Osteoblast (primary cell): ENCODE data around the gene DHRS1. TPM values are rescaled to one million over a fixed set of nuclear protein-coding genes. Genes with fewer than 3 reads are reported as not detected.
"Not testable (repeated sequence)": the region's sequence is repeated elsewhere in the genome, so short reads cannot be mapped to it uniquely, and the experiment has no call there.

Source experiments
- DNase-seq: peaks from one replicate; pipeline ENCODE4 v3.0.0; 2011; ENCODE audit warnings: low spot score, mixed read lengths; ENCODE audit not compliant: insufficient read length; ENCODE audit errors: missing footprints
- H2AFZ ChIP-seq: 2 replicates; pipeline ENCODE4 v1.6.0; 2011; ENCODE audit warnings: mild to moderate bottlenecking, low read length
- H3K27ac ChIP-seq: 2 replicates; pipeline ENCODE4 v1.5.1; 2011; ENCODE audit warnings: mild to moderate bottlenecking, low read depth, low read length, moderate library complexity
- H3K27me3 ChIP-seq: 2 replicates; pipeline ENCODE4 v1.6.0; 2012; ENCODE audit warnings: mild to moderate bottlenecking, control low read depth, inconsistent platforms, low read length, moderate library complexity; ENCODE audit not compliant: insufficient read depth
- H3K36me3 ChIP-seq: 2 replicates; pipeline ENCODE4 v1.5.1; 2011; ENCODE audit warnings: mild to moderate bottlenecking, low read length, control low read depth, moderate library complexity; ENCODE audit not compliant: insufficient read depth
- H3K4me1 ChIP-seq: 2 replicates; pipeline ENCODE4 v1.5.1; 2011; ENCODE audit warnings: mild to moderate bottlenecking, low read length, control low read depth, moderate library complexity; ENCODE audit not compliant: insufficient read depth
- H3K4me2 ChIP-seq: 2 replicates; pipeline ENCODE4 v1.6.0; 2011; ENCODE audit warnings: mild to moderate bottlenecking, low read length; ENCODE audit not compliant: insufficient read depth
- H3K4me3 ChIP-seq: fragments of 200-600 bp; sonication (generic); 3 replicates; pipeline ENCODE4 v1.5.1; 2012; ENCODE audit warnings: mild to moderate bottlenecking, low read length, inconsistent platforms; ENCODE audit not compliant: insufficient read depth
- H3K79me2 ChIP-seq: 2 replicates; pipeline ENCODE4 v1.6.0; 2012; ENCODE audit warnings: mild to moderate bottlenecking, low read length, control low read depth, inconsistent platforms; ENCODE audit not compliant: insufficient read depth
- H3K9me3 ChIP-seq: 2 replicates; pipeline ENCODE4 v1.5.1; 2011; ENCODE audit warnings: low read depth, low read length, control low read depth
- H4K20me1 ChIP-seq: 2 replicates; pipeline ENCODE4 v1.6.0; 2012; ENCODE audit warnings: mild to moderate bottlenecking, low read length, control low read depth; ENCODE audit not compliant: insufficient read depth
- CTCF ChIP-seq: IDR thresholded peaks from 2 replicates; pipeline ENCODE4 v1.5.1; 2011; ENCODE audit warnings: mild to moderate bottlenecking, low read depth, low read length, moderate library complexity; ENCODE audit errors: extremely low read depth
- total RNA-seq: library from RNA; depleted of rRNA; stranded (reverse); fragments of >200 nt; gene quantifications from 2 replicates; pipeline ENCODE4 v1.2.3, GENCODE V29; 2012

DHRS1 gene
- total RNA-seq, 1 donor: 9.8 TPM

- H3K27me3 ChIP-seq: no peaks in the 10 kb centered on the region
- no peak overlapping the region for H3K4me2 ChIP-seq
- no peaks in the 10 kb centered on the region for H4K20me1 ChIP-seq
- no peak for DNase-seq
- H3K79me2 ChIP-seq: no peaks in the 10 kb centered on the region
- H3K36me3 ChIP-seq: no peaks in the 10 kb centered on the region
- peaks cover 8% of the 10 kb centered on the region for H3K4me1 ChIP-seq
- TF ChIP-seq CTCF: no peak
- H3K27ac ChIP-seq: no peak overlapping the region
- no peaks in the 10 kb centered on the region for H3K9me3 ChIP-seq
- H2AFZ ChIP-seq: no peak overlapping the region
- no peak overlapping the region for H3K4me3 ChIP-seq
Measured at GRCh38 chr14:24249230-24250021, 50.2 kb downstream of the DHRS1 start.

GRCh38 chr14:24247422-24247821 lies 52.2 kb downstream of the DHRS1 start:
- no peaks in the 10 kb centered on the region for H3K27me3 ChIP-seq
- no peaks in the 10 kb centered on the region for H4K20me1 ChIP-seq
- no peak for TF ChIP-seq CTCF
- H3K9me3 ChIP-seq: no peaks in the 10 kb centered on the region
- no peak overlapping the region for H3K27ac ChIP-seq
- no peak overlapping the region for H2AFZ ChIP-seq
- DNase-seq: no peak
- H3K4me1 ChIP-seq: peaks cover 8% of the 10 kb centered on the region
- H3K79me2 ChIP-seq: no peaks in the 10 kb centered on the region
- H3K36me3 ChIP-seq: no peaks in the 10 kb centered on the region
- no peak overlapping the region for H3K4me2 ChIP-seq
- no peak overlapping the region for H3K4me3 ChIP-seq

GRCh38 chr14:24246765-24247212 lies 52.8 kb downstream of the DHRS1 start:
- Histone ChIP-seq H3K4me2 (peak overlapping the region; percentile 37), H4K20me1 (peaks cover 3% of the 10 kb centered on the region), H2AFZ (peak overlapping the region; percentile 44), H3K27ac (no peak overlapping the region), H3K4me1 (peaks cover 7% of the 10 kb centered on the region), H3K27me3 (no peaks in the 10 kb centered on the region), H3K9me3 (no peaks in the 10 kb centered on the region), H3K36me3 (no peaks in the 10 kb centered on the region), H3K79me2 (peaks cover 3% of the 10 kb centered on the region), H3K4me3 (peak overlapping the region; percentile 20)
- no peak for TF ChIP-seq CTCF
- DNase-seq: no peak

- not testable (repeated sequence) for DNase-seq, H3K9me3 ChIP-seq, H3K36me3 ChIP-seq, H3K4me2 ChIP-seq, H3K27me3 ChIP-seq, H3K27ac ChIP-seq, H2AFZ ChIP-seq, H3K4me3 ChIP-seq, H4K20me1 ChIP-seq
- Histone ChIP-seq H3K4me1 (peaks cover 13% of the 10 kb centered on the region), H3K79me2 (peaks cover 16% of the 10 kb centered on the region)
Measured at GRCh38 chr14:24245350-24245749, 54.2 kb downstream of the DHRS1 start.
